PC-9 (cell line): ENCODE measurements around the gene VSIG8. TPM values are rescaled to one million over a fixed set of nuclear protein-coding genes. Genes with fewer than 3 reads are reported as not detected.

Source experiments
- BruUV-seq: library from RNA; stranded (reverse); fragments of 400-500 nt; replicated peaks from 2 replicates; lab custom pipeline; 2021; lab: Mats Ljungman, UMichigan
- CTCF ChIA-PET: fragments of 300-600 bp; sonication (Branson Sonifier 250); formaldehyde crosslinking; loops from one replicate; lab custom pipeline; 2022; ENCODE audit warnings: antibody characterized with exemption; lab: Charles Lee
- POLR2A ChIA-PET: fragments of 300-600 bp; sonication (Branson Sonifier 250); formaldehyde crosslinking; loops from one replicate; lab custom pipeline; 2022; ENCODE audit warnings: antibody characterized with exemption; ENCODE audit not compliant: unreplicated experiment; lab: Charles Lee
- DNase-seq, 2 experiments: peaks; one replicate each; pipeline versions ENCODE4 v3.0.0 to v3.0.0-alpha.2; 2015 to 2022; ENCODE audit warnings: mixed read lengths in 1 of 2
- H2AFZ ChIP-seq: fragments of 200-600 bp; sonication (generic); 2 replicates; pipeline ENCODE4 v1.8.1; 2017; ENCODE audit warnings: antibody characterized with exemption
- H3F3A ChIP-seq: fragments of 200-600 bp; sonication (generic); 2 replicates; pipeline ENCODE4 v1.8.1; 2017; ENCODE audit warnings: antibody characterized with exemption, mild to moderate bottlenecking, low read depth; ENCODE audit not compliant: insufficient read depth
- H3K27ac ChIP-seq: fragments of 200-600 bp; sonication (generic); 2 replicates; pipeline ENCODE4 v1.6.1; 2016; ENCODE audit warnings: mixed run types
- H3K27me3 ChIP-seq: fragments of 200-600 bp; sonication (generic); 2 replicates; pipeline ENCODE4 v1.6.1; 2016; ENCODE audit warnings: low read depth, mixed run types; ENCODE audit not compliant: insufficient read depth
- H3K36me3 ChIP-seq: fragments of 200-600 bp; sonication (generic); 2 replicates; pipeline ENCODE4 v1.6.1; 2016; ENCODE audit warnings: low read depth, mixed run types
- H3K4me1 ChIP-seq: fragments of 200-600 bp; sonication (generic); replicated peaks from 2 replicates; pipeline ENCODE4 v1.6.1; 2016; ENCODE audit warnings: mixed run types; ENCODE audit not compliant: insufficient read depth
- H3K4me2 ChIP-seq: fragments of 200-600 bp; sonication (generic); 2 replicates; pipeline ENCODE4 v1.6.1; 2017; ENCODE audit warnings: mixed run types
- H3K4me3 ChIP-seq: fragments of 200-600 bp; sonication (generic); 2 replicates; pipeline ENCODE4 v1.6.1; 2016; ENCODE audit warnings: mixed run types
- H3K79me2 ChIP-seq: fragments of 200-600 bp; sonication (generic); 2 replicates; pipeline ENCODE4 v1.6.1; 2017; ENCODE audit warnings: low read depth, mixed run types
- H3K9me2 ChIP-seq: fragments of 200-600 bp; sonication (generic); 2 replicates; pipeline ENCODE4 v1.8.1; 2017; ENCODE audit warnings: mild to moderate bottlenecking; ENCODE audit not compliant: insufficient read depth
- H3K9me3 ChIP-seq: fragments of 200-600 bp; sonication (generic); 2 replicates; pipeline ENCODE4 v1.8.1; 2016; ENCODE audit warnings: low read depth; ENCODE audit not compliant: insufficient read depth
- H4K20me1 ChIP-seq: fragments of 200-600 bp; sonication (generic); 2 replicates; pipeline ENCODE4 v1.8.1; 2017; ENCODE audit not compliant: insufficient read depth
- EZH2 ChIP-seq: fragments of 200-600 bp; sonication (generic); IDR thresholded peaks from 2 replicates; pipeline ENCODE4 v1.8.0; 2017; ENCODE audit warnings: antibody characterized with exemption, low read depth
- intact Hi-C: fragments of 100-400 bp; cut with micrococcal nuclease; formaldehyde crosslinking; loops from one replicate; pipeline ENCODE4 v1.10.0; 2022; ENCODE audit not compliant: unreplicated experiment
- total RNA-seq: library from RNA; stranded (reverse); gene quantifications from 2 replicates; pipeline ENCODE4 v1.2.3, GENCODE V29; 2021
- TF ChIP-seq, protein P1 (sequence below): fragments of 200-600 bp; sonication (generic); conservative IDR thresholded peaks from 2 replicates; pipeline ENCODE4 v1.6.1; 2017; ENCODE audit warnings: mixed run types, antibody characterized with exemption, mild to moderate bottlenecking, moderate library complexity

VSIG8 gene
- total RNA-seq, 1 experiment from 2014 or later = not detected

DNA sequence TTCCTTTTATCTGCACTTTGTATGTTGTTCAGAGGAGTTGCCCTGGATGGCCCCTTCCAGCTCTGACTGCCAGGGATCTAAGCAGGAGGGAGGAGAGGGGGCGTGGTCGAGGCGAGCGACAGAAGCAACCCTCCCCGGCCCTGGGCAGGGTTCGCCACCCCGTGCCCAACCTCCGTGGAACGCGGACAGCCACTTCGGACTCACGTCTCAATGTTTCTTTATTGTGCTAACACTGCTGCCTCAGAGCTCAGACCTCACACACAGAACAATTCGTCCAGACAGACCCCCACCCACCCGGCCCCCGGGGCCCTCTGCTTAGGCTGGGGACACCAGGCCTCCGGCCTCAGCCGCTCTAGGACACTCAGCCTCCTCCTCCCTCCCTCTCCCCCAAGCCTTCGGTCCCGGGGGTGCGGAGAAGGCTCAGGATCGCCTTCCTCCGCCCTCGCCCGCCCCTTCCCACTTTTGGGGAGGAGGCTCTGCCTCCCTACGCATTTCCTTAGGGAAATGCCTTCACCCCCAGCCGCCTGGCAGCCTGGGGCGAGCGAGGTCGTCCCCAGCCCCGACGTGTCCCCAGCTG is 8.3 kb downstream of the VSIG8 start:
- ChIA-PET CTCF (interaction anchor here (0.6 to 0.8 kb wide), 3 partner anchors 14 to 111 kb away, joined by 3 to 4 read pairs (median 3); no protein-coding TSS in a partner anchor), POLR2A (interaction anchor here (0.6 to 0.7 kb wide), 4 partner anchors 27 to 148 kb away, joined by 3 to 4 read pairs (median 3); partner anchors contain the start of gene IGSF9)
- Histone ChIP-seq H3K4me3 (peak overlapping the region; percentile 85), H2AFZ (peak overlapping the region; percentile 98), H3K27me3 (no peaks in the 10 kb centered on the region), H3K4me1 (peaks cover 20% of the 10 kb centered on the region), H4K20me1 (no peaks in the 10 kb centered on the region), H3K4me2 (peak overlapping the region; percentile 75), H3K9me2 (no peaks in the 10 kb centered on the region), H3K9me3 (no peaks in the 10 kb centered on the region), H3K79me2 (no peaks in the 10 kb centered on the region), H3K36me3 (no peaks in the 10 kb centered on the region), H3F3A (peaks cover 23% of the 10 kb centered on the region), H3K27ac (peak overlapping the region; percentile 66)
- intact Hi-C loops = loop anchor here (1.0 to 2.0 kb wide), 3 partner anchors 14 to 73 kb away; partner anchors contain the start of gene DUSP23
- DNase-seq = peak; percentile 38 to 73
- BruUV-seq = no TSS peak
- TF ChIP-seq, protein P1, sequence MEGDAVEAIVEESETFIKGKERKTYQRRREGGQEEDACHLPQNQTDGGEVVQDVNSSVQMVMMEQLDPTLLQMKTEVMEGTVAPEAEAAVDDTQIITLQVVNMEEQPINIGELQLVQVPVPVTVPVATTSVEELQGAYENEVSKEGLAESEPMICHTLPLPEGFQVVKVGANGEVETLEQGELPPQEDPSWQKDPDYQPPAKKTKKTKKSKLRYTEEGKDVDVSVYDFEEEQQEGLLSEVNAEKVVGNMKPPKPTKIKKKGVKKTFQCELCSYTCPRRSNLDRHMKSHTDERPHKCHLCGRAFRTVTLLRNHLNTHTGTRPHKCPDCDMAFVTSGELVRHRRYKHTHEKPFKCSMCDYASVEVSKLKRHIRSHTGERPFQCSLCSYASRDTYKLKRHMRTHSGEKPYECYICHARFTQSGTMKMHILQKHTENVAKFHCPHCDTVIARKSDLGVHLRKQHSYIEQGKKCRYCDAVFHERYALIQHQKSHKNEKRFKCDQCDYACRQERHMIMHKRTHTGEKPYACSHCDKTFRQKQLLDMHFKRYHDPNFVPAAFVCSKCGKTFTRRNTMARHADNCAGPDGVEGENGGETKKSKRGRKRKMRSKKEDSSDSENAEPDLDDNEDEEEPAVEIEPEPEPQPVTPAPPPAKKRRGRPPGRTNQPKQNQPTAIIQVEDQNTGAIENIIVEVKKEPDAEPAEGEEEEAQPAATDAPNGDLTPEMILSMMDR = 0 out of 2 replicates have a peak, but pooled peaks have one; percentile 11
- TF ChIP-seq EZH2 = no peak

GRCh38 chr1:159853417-159854115 is 8.9 kb downstream of the VSIG8 start:
- Histone ChIP-seq H3K9me3 (no peaks in the 10 kb centered on the region), H4K20me1 (no peaks in the 10 kb centered on the region), H3K27ac (peak overlapping the region; percentile 66), H3K4me3 (peak overlapping the region; percentile 85), H3F3A (peaks cover 23% of the 10 kb centered on the region), H3K4me1 (peaks cover 20% of the 10 kb centered on the region), H3K27me3 (no peaks in the 10 kb centered on the region), H3K9me2 (no peaks in the 10 kb centered on the region), H3K4me2 (peak overlapping the region; percentile 75), H3K36me3 (no peaks in the 10 kb centered on the region), H3K79me2 (no peaks in the 10 kb centered on the region), H2AFZ (peak overlapping the region; percentile 98)
- intact Hi-C loops = loop anchor here (1.0 to 2.0 kb wide), 3 partner anchors 15 to 73 kb away; partner anchors contain the start of gene DUSP23
- no peak for TF ChIP-seq EZH2
- TF ChIP-seq, protein P1 = no peak
- no peak for DNase-seq
- TSS peak; percentile 55 for BruUV-seq
- POLR2A ChIA-PET = interaction anchor here (0.6 to 0.7 kb wide), 7 partner anchors 28 to 728 kb away, joined by 3 to 11 read pairs (median 4); partner anchors contain the start of gene IGSF9
- CTCF ChIA-PET = interaction anchor here (0.8 kb wide), 2 partner anchors 14 to 37 kb away, joined by 3 to 4 read pairs; no protein-coding TSS in a partner anchor

DNA sequence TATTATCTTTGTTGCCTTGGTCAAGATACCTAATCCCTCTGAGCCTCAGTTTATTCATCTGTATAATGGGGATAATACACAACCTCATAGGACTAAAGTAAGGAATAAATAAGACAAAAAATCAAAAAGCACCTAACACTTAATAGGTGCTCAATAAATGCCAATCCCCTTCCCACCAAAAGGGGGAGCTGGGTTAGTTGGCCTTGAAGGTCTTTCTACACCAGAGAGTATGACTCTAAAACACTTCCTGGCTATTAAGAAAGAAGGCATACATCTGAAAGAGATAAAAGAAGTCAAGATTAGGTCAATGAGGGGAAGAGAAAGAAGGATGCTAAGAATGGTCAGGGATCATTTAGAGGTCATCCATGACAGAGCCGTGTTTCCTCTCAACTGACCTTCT is 11.1 kb downstream of the VSIG8 start:
- TF ChIP-seq, protein P1 = peak; percentile 26; the same call in 1 of the 2 replicates
- no peak for TF ChIP-seq EZH2
- peaks cover 20% of the 10 kb centered on the region for H3K4me1 ChIP-seq
- no peak for DNase-seq
- H3K9me2 ChIP-seq = no peaks in the 10 kb centered on the region
- H2AFZ ChIP-seq = no peak overlapping the region
- H3K27me3 ChIP-seq = no peaks in the 10 kb centered on the region
- intact Hi-C loops = no loop called here
- no peak overlapping the region for H3K4me2 ChIP-seq
- no peak overlapping the region for H3K27ac ChIP-seq
- H3K4me3 ChIP-seq = no peak overlapping the region
- BruUV-seq = no TSS peak
- H3K9me3 ChIP-seq = no peaks in the 10 kb centered on the region
- H4K20me1 ChIP-seq = no peaks in the 10 kb centered on the region
- H3K36me3 ChIP-seq = no peaks in the 10 kb centered on the region
- ChIA-PET POLR2A (no interaction called here), CTCF (interaction anchor here (0.7 kb wide), 2 partner anchors 45 to 1359 kb away, joined by 3 to 4 read pairs; no protein-coding TSS in a partner anchor)
- H3K79me2 ChIP-seq = no peaks in the 10 kb centered on the region
- peaks cover 16% of the 10 kb centered on the region for H3F3A ChIP-seq
